AG04450 (cell line): ENCODE results near the gene OSBPL2. TPM values are rescaled to one million over a fixed set of nuclear protein-coding genes. Genes with fewer than 3 reads are reported as not detected.

ENCODE experiments used
- CTCF ChIA-PET: fragments of 300-600, 350-600 bp; formaldehyde crosslinking; extraction: SDS; loops from one replicate; lab custom pipeline; 2022; ENCODE audit warnings: antibody characterized with exemption, inconsistent platforms; lab: Charles Lee
- POLR2A ChIA-PET: fragments of 350-600 bp; formaldehyde crosslinking; extraction: SDS; loops from one replicate; lab custom pipeline; 2021; ENCODE audit warnings: antibody characterized with exemption, inconsistent platforms; lab: Yijun Ruan, JAX
- DNase-seq: peaks from one replicate; pipeline ENCODE4 v3.0.0-alpha.2; 2011; ENCODE audit warnings: low read depth, low spot score
- H3K27ac ChIP-seq: one replicate; pipeline ENCODE4 v1.5.1; 2012; ENCODE audit warnings: low read depth, low read length, control low read depth
- H3K27me3 ChIP-seq: one replicate; pipeline ENCODE4 v1.6.0; 2012; ENCODE audit warnings: low read length; ENCODE audit not compliant: control insufficient read depth, insufficient read depth
- H3K4me3 ChIP-seq: 2 replicates; pipeline ENCODE4 v1.5.1; 2011; ENCODE audit warnings: mild to moderate bottlenecking, low read depth, low read length, control low read depth
- H3K9me3 ChIP-seq: 2 replicates; pipeline ENCODE4 v1.5.1; 2012; ENCODE audit warnings: low read length; ENCODE audit not compliant: control insufficient read depth, insufficient read depth
- CTCF ChIP-seq: IDR thresholded peaks from 2 replicates; pipeline ENCODE4 v1.5.1; 2011; ENCODE audit warnings: low read depth, low read length, control low read depth, inconsistent platforms
- polyA plus RNA-seq: library from polyadenylated mRNA; depleted of rRNA; stranded (reverse); fragments of >200 nt; gene quantifications from 2 replicates; pipeline ENCODE4 v1.2.3, GENCODE V29; 2011

OSBPL2 gene
- polyA plus RNA-seq, 1 experiment: 18.5 TPM

- TF ChIP-seq CTCF: no peak
- CTCF ChIA-PET: interaction anchor here (1.0 kb wide), 1 partner anchor 67 kb away, joined by 3 read pairs; no protein-coding TSS in a partner anchor
Measured at GRCh38 chr20:62315773-62316172, 77.5 kb downstream of the OSBPL2 start.

DNA sequence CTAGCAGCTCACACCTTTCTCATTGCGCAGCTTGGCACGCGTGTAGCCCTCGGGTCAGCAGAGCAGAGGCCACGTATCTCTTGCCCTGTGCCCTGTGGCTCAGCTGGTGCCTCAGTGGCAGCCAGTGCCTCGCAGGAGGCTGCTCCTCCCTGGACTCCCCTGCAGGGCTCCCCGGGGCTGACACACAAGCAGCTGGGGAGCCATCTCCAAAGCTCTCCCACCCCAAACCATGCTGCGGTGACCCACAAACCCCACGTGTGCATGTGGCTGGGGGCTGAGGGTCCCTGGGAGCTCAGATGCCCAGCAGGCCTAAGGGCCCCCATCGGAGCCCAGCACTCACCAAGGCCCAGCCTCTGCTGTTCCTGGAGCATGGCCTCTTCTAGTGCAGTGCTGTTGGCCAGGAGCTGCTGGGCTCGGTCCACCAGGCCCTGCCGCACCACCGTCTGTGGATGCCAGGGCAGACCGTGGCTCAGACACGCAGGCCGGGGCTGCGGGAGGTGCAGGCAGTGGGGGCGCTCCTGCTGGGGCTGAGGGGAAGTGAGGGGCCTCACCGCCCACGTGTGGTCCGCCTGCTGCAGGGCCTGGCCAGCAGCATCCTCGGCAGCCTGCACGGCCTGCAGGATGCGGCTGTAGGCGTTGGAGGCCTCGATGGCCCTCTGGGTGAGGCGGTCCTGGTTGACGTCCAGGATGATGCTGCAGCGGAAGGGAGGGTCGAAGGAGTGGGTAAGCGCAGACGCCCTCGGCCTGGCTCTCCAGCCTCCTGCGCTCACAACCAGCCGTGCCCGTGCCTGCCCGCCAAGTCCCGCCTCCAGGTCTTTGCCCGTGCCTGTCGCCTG, 78.2 kb downstream of the OSBPL2 start:
- ChIA-PET POLR2A (interaction anchor here (0.6 kb wide), 2 partner anchors 52 to 515 kb away, joined by 3 to 4 read pairs; no protein-coding TSS in a partner anchor), CTCF (interaction anchor here (1.0 kb wide), 1 partner anchor 66 kb away, joined by 3 read pairs; no protein-coding TSS in a partner anchor)
- Histone ChIP-seq H3K27ac (no peak overlapping the region), H3K27me3 (no peaks in the 10 kb centered on the region), H3K4me3 (no peak overlapping the region), H3K9me3 (peaks cover 25% of the 10 kb centered on the region; the same call in 1 of the 2 replicates)
- DNase-seq: no peak
- TF ChIP-seq CTCF: no peak

More at GRCh38 chr20:62315773-62316172, 77.5 kb downstream of the OSBPL2 start:
- H3K9me3 ChIP-seq: peaks cover 25% of the 10 kb centered on the region; the same call in 1 of the 2 replicates
- POLR2A ChIA-PET: no interaction called here
- H3K27ac ChIP-seq: no peak overlapping the region
- no peak overlapping the region for H3K4me3 ChIP-seq
- H3K27me3 ChIP-seq: no peaks in the 10 kb centered on the region
- DNase-seq: no peak

DNA sequence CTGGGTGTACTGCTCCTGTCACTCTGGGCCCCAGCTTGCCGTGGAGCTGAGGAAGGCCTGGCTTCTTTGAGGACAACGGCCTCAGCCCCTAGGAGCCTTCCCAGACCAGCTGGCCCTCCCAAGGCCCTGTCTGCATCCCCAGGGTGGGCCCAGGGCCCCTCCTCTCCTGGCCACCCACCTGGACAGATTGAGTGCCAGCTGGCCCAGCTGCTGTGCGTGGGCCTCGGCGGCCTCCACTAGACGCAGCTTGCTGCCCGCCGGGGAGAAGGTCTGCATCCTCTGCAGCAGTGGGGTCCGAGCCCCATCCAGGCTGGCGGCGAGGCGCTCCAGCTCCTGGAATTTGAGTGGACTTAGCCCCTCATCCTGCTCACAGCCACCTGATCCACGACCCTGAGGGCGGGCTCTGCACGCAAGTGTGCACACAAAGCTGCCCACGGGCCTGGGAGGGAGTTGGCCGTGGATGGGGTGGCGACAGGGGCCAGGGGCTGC, 78.9 kb downstream of the OSBPL2 start:
- peaks cover 25% of the 10 kb centered on the region; the same call in 1 of the 2 replicates for H3K9me3 ChIP-seq
- no peak for DNase-seq
- ChIA-PET POLR2A (interaction anchor here (0.6 kb wide), 2 partner anchors 51 to 514 kb away, joined by 3 to 4 read pairs; no protein-coding TSS in a partner anchor), CTCF (no interaction called here)
- H3K4me3 ChIP-seq: no peak overlapping the region
- H3K27ac ChIP-seq: no peak overlapping the region
- TF ChIP-seq CTCF: no peak
- H3K27me3 ChIP-seq: no peaks in the 10 kb centered on the region

GRCh38 chr20:62318400-62319345, 80.4 kb downstream of the OSBPL2 start:
- Histone ChIP-seq H3K9me3 (peaks cover 25% of the 10 kb centered on the region; the same call in 1 of the 2 replicates), H3K27me3 (no peaks in the 10 kb centered on the region), H3K4me3 (no peak overlapping the region), H3K27ac (no peak overlapping the region)
- ChIA-PET POLR2A (no interaction called here), CTCF (no interaction called here)
- DNase-seq: no peak
- TF ChIP-seq CTCF: no peak
